D721Med (cell line): ENCODE results near the gene FOXO3.

ENCODE experiments used
- DNase-seq: peaks from one replicate; pipeline ENCODE4 v3.0.0; 2011; ENCODE audit warnings: low spot score; ENCODE audit not compliant: insufficient read length
- FAIRE-seq: peaks from 2 replicates; lab custom pipeline; 2011; peaks lifted over from hg19 to GRCh38; lab: Jason Lieb, UNC
- CTCF ChIP-seq: IDR thresholded peaks from 2 replicates; pipeline ENCODE4 v1.5.1; 2012; ENCODE audit warnings: mild to moderate bottlenecking, control low read depth; ENCODE audit not compliant: insufficient read depth; ENCODE audit errors: missing control alignments

FOXO3 gene

DNA sequence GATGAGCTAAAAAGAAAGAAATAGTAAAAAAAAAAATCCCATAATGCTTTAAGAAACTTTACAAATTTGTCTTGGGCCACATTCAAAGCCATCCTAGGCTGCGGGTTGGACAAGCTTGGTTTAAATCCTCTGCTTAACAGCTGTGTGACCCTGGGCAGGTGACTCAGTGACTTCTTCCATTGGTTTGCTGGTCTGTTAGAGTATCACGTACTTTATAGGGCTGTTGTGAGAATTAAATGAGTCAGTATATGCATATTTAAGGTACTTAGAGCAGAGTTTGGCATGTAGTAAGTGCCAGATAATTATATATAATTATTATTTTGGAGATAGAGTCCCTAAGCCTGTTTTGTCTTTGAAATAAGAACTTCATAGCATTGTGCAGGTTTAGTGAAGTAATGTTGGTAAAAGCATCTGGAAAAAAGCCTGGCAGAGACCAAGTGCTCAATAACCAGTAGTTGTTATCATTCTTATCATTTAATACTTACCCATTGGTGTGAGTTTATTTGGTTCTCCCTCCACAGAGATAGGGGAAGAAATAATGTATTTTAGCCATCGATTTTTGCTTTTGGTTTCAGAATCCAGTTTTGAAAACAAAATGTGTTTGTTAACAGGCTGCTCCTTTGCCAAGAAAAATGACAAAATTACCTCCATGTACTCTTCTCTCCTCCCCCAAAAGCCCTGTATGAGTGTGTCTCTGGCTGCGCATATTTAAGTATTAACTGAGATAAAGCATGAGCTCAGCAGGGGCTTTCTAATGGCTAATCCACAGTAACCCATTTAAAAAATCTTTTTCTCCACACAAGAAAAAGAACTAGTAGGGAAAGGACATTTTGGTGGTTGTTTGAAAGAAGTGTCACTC lies 67.2 kb downstream of the FOXO3 start:
- no peak for TF ChIP-seq CTCF
- DNase-seq (no peak), FAIRE-seq (no peak)

DNA sequence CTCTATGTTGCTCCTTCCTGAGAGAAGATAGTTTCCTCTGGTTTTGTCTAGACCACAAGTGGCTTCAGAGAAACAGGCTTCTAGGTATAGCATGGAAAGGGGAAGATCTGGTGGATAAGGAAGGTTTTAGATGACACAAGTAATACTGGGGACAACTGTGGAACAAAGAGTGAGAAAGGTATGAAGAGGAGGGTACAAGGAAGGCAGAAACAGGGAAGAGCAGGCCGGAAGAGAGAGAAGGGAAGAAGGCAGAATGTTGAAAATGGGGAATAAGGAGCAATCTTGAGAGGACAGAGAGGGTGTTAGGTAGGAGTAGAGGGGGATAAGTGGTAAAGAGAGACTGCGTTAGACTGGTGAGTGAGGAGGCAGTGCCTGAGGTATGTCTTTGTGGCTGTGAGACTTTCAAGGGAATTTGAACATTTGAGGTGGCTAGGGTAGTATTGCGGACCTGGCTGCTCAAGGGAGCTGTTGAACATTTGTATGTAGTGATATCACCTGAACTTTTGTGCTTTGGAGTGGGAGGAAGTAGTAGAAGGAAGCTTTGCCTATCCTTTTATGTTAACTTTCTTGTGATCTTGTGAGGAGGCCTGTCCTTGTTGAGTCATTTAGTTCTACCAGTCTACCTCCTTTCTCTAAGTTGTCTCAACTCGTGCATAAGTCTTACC lies 69.5 kb downstream of the FOXO3 start:
- no peak for TF ChIP-seq CTCF
- DNase-seq (no peak), FAIRE-seq (no peak)

- TF ChIP-seq CTCF, result no peak
- FAIRE-seq, result no peak
- no peak for DNase-seq
Measured at GRCh38 chr6:108632441-108632840, 71.7 kb downstream of the FOXO3 start.

DNA sequence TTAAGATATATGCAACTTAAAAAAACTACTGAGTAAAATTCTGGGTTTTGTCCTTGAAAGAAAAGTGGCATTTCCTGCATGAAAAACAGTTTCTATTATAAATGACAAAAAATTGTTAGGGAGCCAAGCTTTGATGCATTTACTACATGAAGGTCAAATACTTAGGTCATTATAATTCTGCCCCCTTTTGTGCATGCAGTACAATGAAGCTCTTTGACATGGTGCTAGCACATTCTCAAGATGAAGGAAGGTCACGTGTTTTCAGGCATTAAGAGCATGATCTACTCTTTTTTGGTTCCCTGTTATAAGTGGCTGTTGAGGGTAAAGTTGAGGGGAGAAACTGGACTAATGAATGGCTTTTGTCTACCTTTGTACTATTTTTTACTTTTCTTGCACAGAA lies 72.7 kb downstream of the FOXO3 start:
- TF ChIP-seq CTCF, result no peak
- DNase-seq, result no peak
- FAIRE-seq, result no peak

- DNase-seq, result no peak
- no peak for FAIRE-seq
- no peak for TF ChIP-seq CTCF
Measured at GRCh38 chr6:108635505-108636226, 74.9 kb downstream of the FOXO3 start.

DNA sequence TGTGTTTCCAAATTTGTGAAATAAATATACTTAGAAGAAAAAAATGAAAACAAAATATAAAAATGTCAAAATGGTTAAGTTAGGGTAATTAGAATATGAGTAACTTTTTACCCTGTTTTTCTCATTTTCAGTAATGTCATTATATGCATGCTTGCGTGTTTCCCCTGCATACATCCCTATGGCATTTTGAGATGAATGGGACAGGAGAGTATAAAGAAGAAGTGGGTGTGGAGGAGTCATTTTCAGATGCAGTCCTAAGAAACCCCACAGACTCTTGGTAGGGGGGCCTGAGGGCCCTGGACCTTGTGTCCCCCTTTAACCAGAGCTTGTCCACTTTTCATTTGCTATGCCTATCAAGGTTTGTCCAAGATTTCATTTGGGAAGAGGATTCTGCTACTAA lies 77.2 kb downstream of the FOXO3 start:
- TF ChIP-seq CTCF, result no peak
- FAIRE-seq, result no peak
- no peak for DNase-seq
